Measurements from ENCODE around the gene PDGFRB.

DNA sequence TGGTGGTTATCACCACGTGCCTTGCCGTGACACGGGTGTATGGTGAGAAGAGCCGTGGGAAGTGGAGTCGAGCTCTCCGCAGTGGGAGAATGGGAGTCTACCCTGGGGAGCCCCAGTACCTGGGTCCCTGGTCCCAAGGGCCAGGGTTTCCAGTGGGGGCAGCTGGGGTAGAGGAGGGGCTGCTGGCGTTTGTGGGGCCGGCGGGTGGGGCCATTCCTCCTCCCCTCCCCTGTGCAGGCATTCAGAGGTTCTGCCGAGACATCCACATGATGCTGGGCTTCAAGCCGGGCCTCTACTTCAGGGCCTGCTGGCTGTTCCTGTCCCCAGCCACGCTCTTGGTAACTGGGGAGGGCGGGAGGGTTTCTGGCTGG, 48.9 kb upstream of the PDGFRB start:
- TF ChIP-seq, protein P1, sequence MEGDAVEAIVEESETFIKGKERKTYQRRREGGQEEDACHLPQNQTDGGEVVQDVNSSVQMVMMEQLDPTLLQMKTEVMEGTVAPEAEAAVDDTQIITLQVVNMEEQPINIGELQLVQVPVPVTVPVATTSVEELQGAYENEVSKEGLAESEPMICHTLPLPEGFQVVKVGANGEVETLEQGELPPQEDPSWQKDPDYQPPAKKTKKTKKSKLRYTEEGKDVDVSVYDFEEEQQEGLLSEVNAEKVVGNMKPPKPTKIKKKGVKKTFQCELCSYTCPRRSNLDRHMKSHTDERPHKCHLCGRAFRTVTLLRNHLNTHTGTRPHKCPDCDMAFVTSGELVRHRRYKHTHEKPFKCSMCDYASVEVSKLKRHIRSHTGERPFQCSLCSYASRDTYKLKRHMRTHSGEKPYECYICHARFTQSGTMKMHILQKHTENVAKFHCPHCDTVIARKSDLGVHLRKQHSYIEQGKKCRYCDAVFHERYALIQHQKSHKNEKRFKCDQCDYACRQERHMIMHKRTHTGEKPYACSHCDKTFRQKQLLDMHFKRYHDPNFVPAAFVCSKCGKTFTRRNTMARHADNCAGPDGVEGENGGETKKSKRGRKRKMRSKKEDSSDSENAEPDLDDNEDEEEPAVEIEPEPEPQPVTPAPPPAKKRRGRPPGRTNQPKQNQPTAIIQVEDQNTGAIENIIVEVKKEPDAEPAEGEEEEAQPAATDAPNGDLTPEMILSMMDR (conservative IDR thresholded peaks at IDR 0.05 in 1 of 2, IDR thresholded peaks at IDR 0.05 in 1 of 2; ENCODE audit: low read depth in 1 of 2, low read length in 2 of 2): no peak
- no peak for TF ChIP-seq EZH2 (IDR thresholded peaks at IDR 0.05; ENCODE audit: low read length, missing control alignments)

Data from fibroblast of lung (primary cell).